Left forelimb (tissue), 1 donor: ENCODE measurements around the gene IPO5.
"Not testable (repeated sequence)": the region's sequence is repeated elsewhere in the genome, so short reads cannot be mapped to it uniquely, and the experiment has no call there.

Experiments
- DNase-seq: peaks from one replicate; pipeline ENCODE4 v3.0.0-alpha.2; 2018; ENCODE audit warnings: low spot score

IPO5 gene

DNA sequence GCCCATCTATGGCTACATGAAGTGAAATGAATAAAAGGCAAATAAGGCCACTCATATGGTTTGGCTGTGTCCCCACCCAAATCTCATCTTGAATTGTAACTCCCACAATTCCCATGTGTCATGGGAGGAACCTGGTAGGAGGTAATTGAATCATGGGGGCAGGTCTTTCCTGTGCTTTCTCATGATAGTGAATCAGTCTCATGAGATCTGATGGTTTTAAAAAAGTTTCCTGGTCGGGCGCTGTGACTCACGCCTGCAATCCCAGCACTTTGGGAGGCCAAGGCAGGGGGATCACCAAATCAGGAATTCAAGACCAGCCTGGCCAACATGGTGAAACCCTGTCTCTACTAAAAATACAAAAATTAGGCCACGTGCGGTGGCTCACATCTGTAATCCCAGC is 4.2 kb upstream of the IPO5 start:
- DNase-seq, result not testable (repeated sequence)

- no peak for DNase-seq
Observed at GRCh38 chr13:97951376-97951775, 2.1 kb upstream of the IPO5 start.

DNA sequence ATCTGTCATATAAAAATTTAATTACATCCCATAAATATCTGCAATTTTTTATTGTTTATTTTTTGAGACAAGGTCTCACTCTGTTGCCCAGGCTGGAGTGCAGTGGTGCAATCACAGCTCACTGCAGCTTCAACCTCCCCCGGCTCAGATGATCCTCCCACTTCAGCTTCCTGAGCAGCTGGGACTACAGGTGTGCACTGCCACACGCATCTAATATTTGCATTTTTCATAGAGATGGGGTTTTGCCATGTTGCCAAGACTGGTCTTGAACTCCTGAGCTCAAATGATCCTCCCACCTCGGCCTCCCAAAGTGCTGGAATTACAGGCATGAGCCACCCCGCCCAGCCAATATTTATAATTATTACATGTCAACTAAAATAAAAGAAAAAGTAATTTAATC is 644 bp upstream of the IPO5 start:
- not testable (repeated sequence) for DNase-seq

DNA sequence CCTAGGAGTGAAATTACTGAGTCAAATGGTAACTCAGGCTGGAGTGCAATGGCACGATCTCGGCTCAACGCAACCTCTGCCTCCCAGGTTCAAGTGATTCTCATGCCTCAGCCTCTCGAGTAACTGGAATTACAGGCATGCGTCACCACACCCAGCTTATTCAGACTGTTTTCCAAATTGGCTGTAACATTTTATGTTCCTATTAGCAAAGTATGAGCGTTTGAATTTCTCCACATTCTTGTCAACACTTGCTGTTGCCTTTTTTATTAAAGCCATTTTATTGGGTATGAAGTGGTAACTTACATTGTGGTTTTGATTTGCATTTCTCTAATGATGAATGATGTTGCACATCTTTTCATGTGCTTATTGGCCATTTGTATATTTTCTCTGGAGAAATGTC is 7.9 kb downstream of the IPO5 start:
- DNase-seq, result no peak

- DNase-seq, result no peak
Observed at GRCh38 chr13:97962887-97963286, 9.4 kb downstream of the IPO5 start.

DNA sequence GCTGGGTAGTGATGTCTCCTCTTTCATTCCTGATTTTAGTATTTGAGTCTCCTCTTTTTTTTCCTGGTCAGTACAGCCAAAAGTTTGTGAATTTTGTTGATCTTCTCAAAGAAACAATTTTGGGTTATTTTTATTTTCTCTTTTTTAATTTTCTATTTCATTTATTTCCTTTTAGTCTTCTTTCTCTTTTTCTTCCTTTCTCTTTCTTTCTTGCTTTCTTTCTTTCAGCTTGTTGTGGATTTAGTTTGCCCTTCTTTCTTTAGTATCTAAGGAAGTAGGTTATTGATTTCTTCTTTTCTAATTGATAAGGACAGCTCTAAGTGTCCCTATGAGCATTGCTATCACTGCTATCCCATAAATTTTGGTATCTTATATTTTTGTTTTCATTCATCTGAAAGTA is 13.8 kb downstream of the IPO5 start:
- DNase-seq, result no peak

GRCh38 chr13:97967948-97968347 is 14.5 kb downstream of the IPO5 start:
- no peak for DNase-seq

- DNase-seq, result no peak
Observed at GRCh38 chr13:97971519-97971918, 18.0 kb downstream of the IPO5 start.

DNA sequence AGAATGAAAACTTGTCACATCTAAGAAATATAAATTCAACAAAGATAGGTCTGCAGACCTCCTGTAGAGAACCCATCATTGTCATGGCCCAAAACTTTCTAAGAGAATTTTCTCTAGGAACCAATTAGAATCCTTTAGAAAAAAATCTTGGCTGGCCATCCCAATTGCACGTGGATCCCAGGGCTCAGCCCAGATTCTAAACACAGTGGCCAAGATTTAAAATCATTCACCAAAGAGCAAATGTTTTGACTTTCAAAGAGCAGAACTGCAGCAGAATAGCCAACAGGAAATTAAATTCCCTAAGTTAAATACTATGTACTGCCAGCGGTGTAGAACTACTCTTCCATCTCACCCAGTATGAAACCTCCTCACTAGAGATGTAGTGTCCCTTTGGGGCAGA is 21.3 kb downstream of the IPO5 start:
- DNase-seq, result no peak

GRCh38 chr13:97975280-97975847 is 21.9 kb downstream of the IPO5 start:
- no peak for DNase-seq

- peak; percentile 94 for DNase-seq
Observed at GRCh38 chr13:97975848-97976609, 22.6 kb downstream of the IPO5 start.

- DNase-seq, result peak; percentile 73
Observed at GRCh38 chr13:97976610-97977521, 23.4 kb downstream of the IPO5 start.

- no peak for DNase-seq
Observed at GRCh38 chr13:97977982-97978381, 24.5 kb downstream of the IPO5 start.

DNA sequence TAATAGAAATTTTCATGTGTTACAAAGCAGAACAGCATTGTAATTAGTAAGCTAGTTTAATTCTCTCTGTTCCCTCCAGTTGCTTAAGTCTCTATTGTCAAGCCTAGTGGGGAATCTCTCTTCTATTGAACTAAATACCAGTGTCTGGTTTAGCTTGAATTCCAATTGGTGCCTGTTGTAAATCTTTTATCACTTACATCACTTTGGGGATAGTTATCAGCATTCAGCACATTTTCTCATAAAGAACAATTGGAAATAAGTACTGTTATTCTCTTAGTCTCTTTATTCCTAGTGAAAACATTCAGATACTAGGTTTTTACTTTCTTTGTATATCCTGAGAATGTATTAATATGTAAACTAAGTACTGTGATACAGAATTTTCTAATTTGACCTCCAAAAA is 25.2 kb downstream of the IPO5 start:
- no peak for DNase-seq

DNA sequence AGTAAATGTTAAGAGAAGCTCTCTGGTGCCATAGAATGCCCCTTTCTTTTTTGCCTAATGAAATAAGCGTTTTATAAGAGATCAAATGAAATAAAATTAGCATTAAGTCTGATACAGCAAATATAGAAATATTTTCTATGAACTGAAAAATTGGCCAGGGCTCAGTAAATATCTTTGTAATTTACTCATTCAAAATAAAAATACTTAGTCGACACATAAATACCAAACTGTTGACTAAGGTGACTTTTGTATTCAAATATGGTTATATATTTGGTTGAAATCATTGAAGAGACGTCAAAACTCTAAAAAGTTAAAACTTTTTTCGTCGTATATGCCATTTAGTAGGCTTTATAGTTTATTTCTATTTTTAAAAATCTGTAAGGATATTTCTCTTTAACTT is 25.6 kb downstream of the IPO5 start:
- no peak for DNase-seq

DNA sequence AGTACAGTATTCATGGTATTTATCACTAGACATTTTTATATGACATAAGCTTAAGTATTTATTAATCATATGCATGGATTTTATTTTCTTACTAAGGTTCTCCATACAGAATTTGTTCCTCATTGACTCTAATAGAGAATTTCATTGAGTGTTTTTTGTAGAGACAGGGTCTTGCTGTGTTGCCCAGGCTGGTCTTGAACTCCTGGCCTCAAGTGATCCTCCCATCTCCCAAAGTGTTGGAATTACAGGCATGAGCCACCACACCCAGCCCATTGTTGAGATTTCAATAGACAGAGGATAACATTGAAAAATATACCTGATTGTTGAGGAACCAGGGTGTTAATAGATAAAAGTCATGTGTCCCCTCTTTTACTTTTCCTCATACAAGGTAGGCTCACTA is 26.1 kb downstream of the IPO5 start:
- no peak for DNase-seq

DNA sequence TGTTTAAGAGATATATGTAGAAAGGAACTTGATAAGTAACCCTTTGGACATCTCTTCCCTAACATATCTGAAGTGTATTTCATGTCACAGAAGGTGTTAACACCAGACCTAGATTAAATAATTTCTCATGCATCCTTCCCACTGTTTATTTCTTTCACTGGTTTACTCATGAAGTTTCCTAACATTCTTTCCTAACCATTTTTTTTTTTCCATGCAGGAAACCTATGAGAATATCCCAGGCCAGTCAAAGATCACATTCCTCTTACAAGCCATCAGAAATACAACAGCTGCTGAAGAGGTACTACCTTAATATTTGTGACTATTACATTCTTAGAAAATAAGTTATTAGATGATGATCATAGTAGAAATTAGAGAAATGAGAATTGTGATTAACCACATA is 28.8 kb downstream of the IPO5 start:
- DNase-seq, result no peak

DNA sequence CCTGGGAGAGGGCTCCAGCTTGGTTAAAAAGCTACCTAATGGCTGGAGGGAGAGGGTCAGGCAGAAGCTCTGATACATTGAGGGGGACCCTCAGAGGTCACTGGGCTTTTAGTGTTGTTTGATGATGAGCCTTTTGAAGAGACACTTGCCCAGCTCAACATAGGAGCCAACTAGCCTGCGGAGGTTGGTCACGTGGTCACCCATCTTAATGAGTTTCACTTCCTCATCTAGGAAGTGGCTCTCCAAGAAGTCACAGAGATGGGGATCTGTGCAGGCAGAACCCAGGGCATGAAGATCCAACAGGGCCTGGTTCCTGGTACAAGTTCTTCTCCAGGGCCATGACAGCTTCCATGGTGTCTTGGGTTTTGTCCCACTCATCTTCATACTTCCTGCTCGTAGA is 33.4 kb downstream of the IPO5 start:
- no peak for DNase-seq

GRCh38 chr13:97999653-98000052 is 46.2 kb downstream of the IPO5 start:
- no peak for DNase-seq

DNA sequence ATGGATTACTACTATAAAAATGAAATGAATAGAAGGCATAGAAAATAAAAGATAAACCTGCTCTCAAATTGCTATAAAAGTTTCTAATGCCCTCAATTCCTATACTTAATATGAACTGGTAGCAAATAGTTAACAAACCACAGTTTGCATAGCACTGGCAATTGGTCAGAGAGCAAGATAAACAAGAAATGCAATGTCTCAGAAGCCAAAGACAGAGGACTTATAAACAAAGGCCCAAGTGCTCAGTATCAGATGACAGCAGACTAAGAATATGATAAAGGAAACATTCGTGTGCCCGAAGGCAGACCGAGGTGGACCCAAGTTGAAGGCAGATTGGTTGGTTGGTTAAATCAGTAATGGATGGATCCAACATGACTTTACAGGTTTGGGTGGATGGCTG is 50.6 kb downstream of the IPO5 start:
- DNase-seq, result no peak

- DNase-seq, result not testable (repeated sequence)
Observed at GRCh38 chr13:98004997-98005396, 51.5 kb downstream of the IPO5 start.

DNA sequence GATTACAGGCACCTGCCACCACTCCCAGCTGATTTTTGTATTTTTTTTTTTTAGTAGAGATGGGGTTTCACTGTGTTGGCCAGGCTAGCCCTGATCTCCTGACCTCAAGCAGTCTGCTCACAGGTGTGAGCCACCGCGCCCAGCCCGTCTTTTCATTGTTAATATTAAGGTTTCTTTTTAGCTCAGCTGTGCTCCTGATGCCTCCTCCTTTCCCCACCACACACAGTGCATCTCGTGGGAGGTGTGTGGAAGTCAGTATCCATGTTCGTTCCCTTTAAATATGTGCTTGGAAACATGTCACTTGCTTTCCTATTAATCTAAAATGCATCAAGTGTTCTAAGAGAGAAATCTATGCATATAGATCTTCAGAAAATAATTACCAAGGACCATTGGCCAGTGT is 53.5 kb downstream of the IPO5 start:
- DNase-seq, result no peak

- no peak for DNase-seq
Observed at GRCh38 chr13:98013241-98013640, 59.8 kb downstream of the IPO5 start.
